NCI-H2107 treated with DMSO at 0.1 percent for 48 hours (cell line): Measurements from ENCODE around the gene FOXC2.

ENCODE experiments used
- DNase-seq: peaks from one replicate; lab custom pipeline; 2025; ENCODE audit not compliant: unreplicated experiment; lab: John Stamatoyannopoulos, UW

The FOXC2 gene

GRCh38 chr16:86566601-86566965 is at the start of gene FOXC2:
TSS of gene FOXC2 (plus strand) at chr16:86566829. CDS start at chr16:86567336, 507 bp downstream.
- DNase-seq: no peak

- DNase-seq: no peak
Observed at GRCh38 chr16:86517033-86517432, 49.6 kb upstream of the FOXC2 start.

- DNase-seq: no peak
Observed at GRCh38 chr16:86517652-86518258, 48.9 kb upstream of the FOXC2 start.

- no peak for DNase-seq
Observed at GRCh38 chr16:86519007-86519648, 47.5 kb upstream of the FOXC2 start.

- no peak for DNase-seq
Observed at GRCh38 chr16:86519649-86520316, 46.8 kb upstream of the FOXC2 start.

- DNase-seq: no peak
Observed at GRCh38 chr16:86520317-86521210, 46.1 kb upstream of the FOXC2 start.

- no peak for DNase-seq
Observed at GRCh38 chr16:86521236-86522197, 45.1 kb upstream of the FOXC2 start.

- DNase-seq: no peak
Observed at GRCh38 chr16:86522634-86523033, 44.0 kb upstream of the FOXC2 start.

- DNase-seq: no peak
Observed at GRCh38 chr16:86523166-86523740, 43.4 kb upstream of the FOXC2 start.

GRCh38 chr16:86524029-86524428 is 42.6 kb upstream of the FOXC2 start:
- no peak for DNase-seq

- no peak for DNase-seq
Observed at GRCh38 chr16:86525696-86526095, 40.9 kb upstream of the FOXC2 start.

GRCh38 chr16:86527366-86527765 is 39.3 kb upstream of the FOXC2 start:
- DNase-seq: no peak

- DNase-seq: no peak
Observed at GRCh38 chr16:86528061-86528929, 38.3 kb upstream of the FOXC2 start.

- no peak for DNase-seq
Observed at GRCh38 chr16:86529160-86529559, 37.5 kb upstream of the FOXC2 start.

GRCh38 chr16:86530251-86531190 is 36.1 kb upstream of the FOXC2 start:
- DNase-seq: no peak

- DNase-seq: no peak
Observed at GRCh38 chr16:86531191-86531545, 35.5 kb upstream of the FOXC2 start.

- no peak for DNase-seq
Observed at GRCh38 chr16:86531641-86532525, 34.7 kb upstream of the FOXC2 start.
